Choroid plexus epithelial cell (primary cell): ENCODE results near the gene KDM5B.

Experiments used
- DNase-seq: peaks from one replicate; pipeline ENCODE4 v3.0.0-alpha.2; 2010; ENCODE audit warnings: low read depth
- H3K4me3 ChIP-seq: 2 replicates; pipeline ENCODE4 v1.5.1; 2011; ENCODE audit warnings: low read depth, mild to moderate bottlenecking, control low read depth, low read length, moderate library complexity
- CTCF ChIP-seq: conservative IDR thresholded peaks from 2 replicates; pipeline ENCODE4 v1.5.1; 2011; ENCODE audit warnings: low read depth, mild to moderate bottlenecking, control low read depth, inconsistent platforms, low read length, moderate library complexity

KDM5B gene

GRCh38 chr1:202680586-202681352 lies 127.5 kb downstream of the KDM5B start:
- DNase-seq: no peak
- no peak overlapping the region for H3K4me3 ChIP-seq
- TF ChIP-seq CTCF: no peak

- no peak for DNase-seq
- TF ChIP-seq CTCF: no peak
- H3K4me3 ChIP-seq: no peak overlapping the region
Measured at GRCh38 chr1:202679406-202680177, 128.6 kb downstream of the KDM5B start.

- H3K4me3 ChIP-seq: no peak overlapping the region
- DNase-seq: no peak
- TF ChIP-seq CTCF: no peak
Measured at GRCh38 chr1:202677433-202677832, 130.8 kb downstream of the KDM5B start.
